OCI-LY3 (cell line): Measurements from ENCODE around the gene ZNF429.

Experiments used
- H2AFZ ChIP-seq: fragments of 200-600, 300-600 bp; shearing (Covaris generic); 2 replicates; pipeline ENCODE4 v1.6.0; 2014; ENCODE audit warnings: antibody characterized with exemption, low read depth, low read length
- H3K27ac ChIP-seq: fragments of 200-600, 300-600 bp; sonication (generic); 2 replicates; pipeline ENCODE4 v1.5.1; 2014; ENCODE audit warnings: mild to moderate bottlenecking, low read length, moderate library complexity, mixed read lengths
- H3K27me3 ChIP-seq: fragments of 200-600, 300-600 bp; sonication (generic); 2 replicates; pipeline ENCODE4 v1.6.1; 2014; ENCODE audit warnings: low read depth, low read length, mixed read lengths
- H3K36me3 ChIP-seq: fragments of 200-600, 300-600 bp; sonication (generic); replicated peaks from 2 replicates; pipeline ENCODE3; 2014; ENCODE audit warnings: low read depth, low read length, mixed read lengths
- H3K4me1 ChIP-seq: fragments of 300-600, 200-600 bp; sonication (generic); 2 replicates; pipeline ENCODE4 v1.6.1; 2014; ENCODE audit warnings: low read length, mixed read lengths
- H3K4me2 ChIP-seq: fragments of 200-600, 300-600 bp; sonication (generic); 2 replicates; pipeline ENCODE4 v1.6.1; 2014; ENCODE audit warnings: low read length, mixed read lengths
- H3K4me3 ChIP-seq: fragments of 300-600, 200-600 bp; sonication (generic); 2 replicates; pipeline ENCODE4 v1.5.1; 2014; ENCODE audit warnings: antibody characterized with exemption, mild to moderate bottlenecking, low read length, moderate library complexity
- H3K79me2 ChIP-seq: fragments of 300-600, 200-600 bp; shearing (Covaris generic); 2 replicates; pipeline ENCODE4 v1.6.1; 2014; ENCODE audit warnings: mild to moderate bottlenecking, low read length, mixed read lengths
- H3K9ac ChIP-seq: fragments of 300-600, 200-600 bp; shearing (Covaris generic); 2 replicates; pipeline ENCODE4 v1.6.0; 2014; ENCODE audit warnings: mild to moderate bottlenecking, low read length, moderate library complexity
- H3K9me3 ChIP-seq: fragments of 200-600, 300-600 bp; shearing (Covaris generic); 2 replicates; pipeline ENCODE4 v1.6.1; 2014; ENCODE audit warnings: low read length, mixed read lengths; ENCODE audit not compliant: insufficient read depth
- H4K20me1 ChIP-seq: fragments of 200-600, 300-600 bp; sonication (generic); 2 replicates; pipeline ENCODE4 v1.6.1; 2016; ENCODE audit warnings: low read length, mixed read lengths; ENCODE audit not compliant: insufficient read depth
- CTCF ChIP-seq: fragments of 200-600, 300-600 bp; sonication (generic); IDR thresholded peaks from 2 replicates; pipeline ENCODE4 v1.5.1; 2014; ENCODE audit warnings: antibody characterized with exemption, low read length, low read depth
- EZH2phosphoT487 ChIP-seq: fragments of 200-600 bp; shearing (Covaris generic); IDR thresholded peaks from 2 replicates; pipeline ENCODE4 v1.6.1; 2018; ENCODE audit warnings: antibody characterized with exemption, mixed run types, low read depth

The ZNF429 gene

GRCh38 chr19:21588065-21588601, 82.7 kb downstream of the ZNF429 start:
- H3K79me2 ChIP-seq, result no peaks in the 10 kb centered on the region
- no peaks in the 10 kb centered on the region for H3K36me3 ChIP-seq
- H3K4me3 ChIP-seq, result no peak overlapping the region
- H3K4me2 ChIP-seq, result no peak overlapping the region
- peaks cover 3% of the 10 kb centered on the region; the same call in 1 of the 2 replicates for H3K9me3 ChIP-seq
- TF ChIP-seq EZH2phosphoT487, result no peak
- no peak for TF ChIP-seq CTCF
- H4K20me1 ChIP-seq, result no peaks in the 10 kb centered on the region
- H2AFZ ChIP-seq, result no peak overlapping the region
- H3K27me3 ChIP-seq, result no peaks in the 10 kb centered on the region
- H3K4me1 ChIP-seq, result no peaks in the 10 kb centered on the region
- no peak overlapping the region for H3K9ac ChIP-seq
- no peak overlapping the region for H3K27ac ChIP-seq

- no peak for TF ChIP-seq CTCF
- no peak for TF ChIP-seq EZH2phosphoT487
Measured at GRCh38 chr19:21590867-21591266, 85.5 kb downstream of the ZNF429 start.

GRCh38 chr19:21593008-21593481, 87.6 kb downstream of the ZNF429 start:
- Histone ChIP-seq H3K79me2 (no peaks in the 10 kb centered on the region), H2AFZ (no peak overlapping the region), H3K9me3 (peaks cover 9% of the 10 kb centered on the region; the same call in 1 of the 2 replicates), H3K4me1 (no peaks in the 10 kb centered on the region), H3K4me2 (no peak overlapping the region), H3K9ac (no peak overlapping the region), H3K27ac (no peak overlapping the region), H3K27me3 (no peaks in the 10 kb centered on the region), H3K36me3 (no peaks in the 10 kb centered on the region), H3K4me3 (no peak overlapping the region), H4K20me1 (no peaks in the 10 kb centered on the region)
- no peak for TF ChIP-seq EZH2phosphoT487
- no peak for TF ChIP-seq CTCF

More at GRCh38 chr19:21590867-21591266, 85.5 kb downstream of the ZNF429 start:
- no peaks in the 10 kb centered on the region for H3K4me1 ChIP-seq
- no peak overlapping the region for H3K9ac ChIP-seq
- H3K4me3 ChIP-seq, result no peak overlapping the region
- H2AFZ ChIP-seq, result no peak overlapping the region
- H3K4me2 ChIP-seq, result no peak overlapping the region
- no peaks in the 10 kb centered on the region for H4K20me1 ChIP-seq
- H3K27me3 ChIP-seq, result no peaks in the 10 kb centered on the region
- peaks cover 9% of the 10 kb centered on the region; the same call in 1 of the 2 replicates for H3K9me3 ChIP-seq
- no peaks in the 10 kb centered on the region for H3K36me3 ChIP-seq
- no peak overlapping the region for H3K27ac ChIP-seq
- H3K79me2 ChIP-seq, result no peaks in the 10 kb centered on the region

GRCh38 chr19:21593502-21593901, 88.1 kb downstream of the ZNF429 start:
- TF ChIP-seq CTCF (no peak), EZH2phosphoT487 (no peak)

More at GRCh38 chr19:21593502-21593901, 88.1 kb downstream of the ZNF429 start:
- Histone ChIP-seq H3K4me3 (no peak overlapping the region), H3K4me2 (no peak overlapping the region), H3K79me2 (no peaks in the 10 kb centered on the region), H3K27me3 (no peaks in the 10 kb centered on the region), H3K4me1 (no peaks in the 10 kb centered on the region), H3K9me3 (peaks cover 9% of the 10 kb centered on the region; the same call in 1 of the 2 replicates), H3K27ac (no peak overlapping the region), H2AFZ (no peak overlapping the region), H3K9ac (no peak overlapping the region), H4K20me1 (no peaks in the 10 kb centered on the region), H3K36me3 (no peaks in the 10 kb centered on the region)
